Measurements from ENCODE around the gene RAB19. TPM values are rescaled to one million over a fixed set of nuclear protein-coding genes. Genes with fewer than 3 reads are reported as not detected.

RAB19 gene
- total and polyA plus RNA-seq, 10 of the 15 experiments (the other 5 are each of a cell fraction or from before 2014, with no cell fraction given), result 0.14 to 1.0 (median 0.23) TPM; not detected in 5

DNA sequence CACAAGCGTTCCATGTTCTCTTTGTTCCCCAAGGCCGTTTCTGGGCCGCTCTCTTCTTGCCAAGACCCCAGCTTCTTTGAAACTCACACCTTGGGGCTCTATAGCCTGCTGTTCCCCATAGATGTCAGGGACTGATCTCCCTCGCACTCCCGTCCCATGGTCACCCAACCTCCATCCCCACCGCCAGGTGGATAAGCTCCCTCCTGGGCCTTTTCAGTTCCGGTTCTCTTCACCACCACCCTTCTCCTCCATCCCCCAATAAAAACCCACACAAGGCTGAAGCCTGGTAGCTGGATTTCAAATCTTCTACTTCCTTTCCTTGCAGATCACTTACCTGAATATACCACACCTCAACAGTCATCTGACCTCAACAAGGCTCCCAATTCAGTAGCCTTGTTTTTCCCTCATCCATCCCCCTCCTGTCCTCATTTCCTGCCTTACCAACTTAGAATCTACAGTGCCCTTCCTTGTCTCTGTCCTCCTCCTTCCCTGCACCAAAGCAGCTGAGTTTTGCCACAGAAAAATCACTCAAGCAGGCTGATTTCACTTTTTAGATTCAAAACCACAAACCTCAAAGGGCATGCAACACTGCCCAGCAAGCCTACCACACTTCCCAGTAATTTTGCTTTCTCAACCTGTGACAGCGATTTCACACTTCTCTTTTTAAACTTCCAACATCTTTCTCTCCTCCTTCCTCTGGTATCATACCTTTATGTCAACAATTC, 13.2 kb upstream of the RAB19 start (continued):
- TF ChIP-seq, protein P1, sequence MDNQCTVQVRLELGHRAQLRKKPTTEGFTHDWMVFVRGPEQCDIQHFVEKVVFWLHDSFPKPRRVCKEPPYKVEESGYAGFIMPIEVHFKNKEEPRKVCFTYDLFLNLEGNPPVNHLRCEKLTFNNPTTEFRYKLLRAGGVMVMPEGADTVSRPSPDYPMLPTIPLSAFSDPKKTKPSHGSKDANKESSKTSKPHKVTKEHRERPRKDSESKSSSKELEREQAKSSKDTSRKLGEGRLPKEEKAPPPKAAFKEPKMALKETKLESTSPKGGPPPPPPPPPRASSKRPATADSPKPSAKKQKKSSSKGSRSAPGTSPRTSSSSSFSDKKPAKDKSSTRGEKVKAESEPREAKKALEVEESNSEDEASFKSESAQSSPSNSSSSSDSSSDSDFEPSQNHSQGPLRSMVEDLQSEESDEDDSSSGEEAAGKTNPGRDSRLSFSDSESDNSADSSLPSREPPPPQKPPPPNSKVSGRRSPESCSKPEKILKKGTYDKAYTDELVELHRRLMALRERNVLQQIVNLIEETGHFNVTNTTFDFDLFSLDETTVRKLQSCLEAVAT (IDR thresholded peaks at IDR 0.05), result peak; percentile 77; the same call in 1 of the 2 replicates
- TF ChIP-seq, protein P2, sequence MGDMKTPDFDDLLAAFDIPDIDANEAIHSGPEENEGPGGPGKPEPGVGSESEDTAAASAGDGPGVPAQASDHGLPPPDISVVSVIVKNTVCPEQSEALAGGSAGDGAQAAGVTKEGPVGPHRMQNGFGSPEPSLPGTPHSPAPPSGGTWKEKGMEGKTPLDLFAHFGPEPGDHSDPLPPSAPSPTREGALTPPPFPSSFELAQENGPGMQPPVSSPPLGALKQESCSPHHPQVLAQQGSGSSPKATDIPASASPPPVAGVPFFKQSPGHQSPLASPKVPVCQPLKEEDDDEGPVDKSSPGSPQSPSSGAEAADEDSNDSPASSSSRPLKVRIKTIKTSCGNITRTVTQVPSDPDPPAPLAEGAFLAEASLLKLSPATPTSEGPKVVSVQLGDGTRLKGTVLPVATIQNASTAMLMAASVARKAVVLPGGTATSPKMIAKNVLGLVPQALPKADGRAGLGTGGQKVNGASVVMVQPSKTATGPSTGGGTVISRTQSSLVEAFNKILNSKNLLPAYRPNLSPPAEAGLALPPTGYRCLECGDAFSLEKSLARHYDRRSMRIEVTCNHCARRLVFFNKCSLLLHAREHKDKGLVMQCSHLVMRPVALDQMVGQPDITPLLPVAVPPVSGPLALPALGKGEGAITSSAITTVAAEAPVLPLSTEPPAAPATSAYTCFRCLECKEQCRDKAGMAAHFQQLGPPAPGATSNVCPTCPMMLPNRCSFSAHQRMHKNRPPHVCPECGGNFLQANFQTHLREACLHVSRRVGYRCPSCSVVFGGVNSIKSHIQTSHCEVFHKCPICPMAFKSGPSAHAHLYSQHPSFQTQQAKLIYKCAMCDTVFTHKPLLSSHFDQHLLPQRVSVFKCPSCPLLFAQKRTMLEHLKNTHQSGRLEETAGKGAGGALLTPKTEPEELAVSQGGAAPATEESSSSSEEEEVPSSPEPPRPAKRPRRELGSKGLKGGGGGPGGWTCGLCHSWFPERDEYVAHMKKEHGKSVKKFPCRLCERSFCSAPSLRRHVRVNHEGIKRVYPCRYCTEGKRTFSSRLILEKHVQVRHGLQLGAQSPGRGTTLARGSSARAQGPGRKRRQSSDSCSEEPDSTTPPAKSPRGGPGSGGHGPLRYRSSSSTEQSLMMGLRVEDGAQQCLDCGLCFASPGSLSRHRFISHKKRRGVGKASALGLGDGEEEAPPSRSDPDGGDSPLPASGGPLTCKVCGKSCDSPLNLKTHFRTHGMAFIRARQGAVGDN (IDR thresholded peaks at IDR 0.05), result no peak
- TF ChIP-seq RB1 (IDR thresholded peaks at IDR 0.05; ENCODE audit: borderline replicate concordance) (peak; percentile 33; the same call in 1 of the 2 replicates), STAT3 (IDR thresholded peaks at IDR 0.05; ENCODE audit: low read depth, low read length) (no peak), IKZF1 (conservative IDR thresholded peaks at IDR 0.05) (peak; percentile 74), CBFB (IDR thresholded peaks at IDR 0.05; ENCODE audit: low read depth) (peak; percentile 89), WRNIP1 (IDR thresholded peaks at IDR 0.05; ENCODE audit: borderline replicate concordance, low read depth, low read length) (no peak), DPF2 (IDR thresholded peaks at IDR 0.05) (peak; percentile 44; the same call in 1 of the 2 replicates), NBN (IDR thresholded peaks at IDR 0.05) (0 out of 2 replicates have a peak, but pooled peaks have one; percentile 36), BRCA1 (IDR thresholded peaks at IDR 0.05; ENCODE audit: low read depth, low read length) (no peak), CREM (IDR thresholded peaks at IDR 0.05; ENCODE audit: low read depth) (peak; percentile 27; the same call in 1 of the 2 replicates), NR2C1 (IDR thresholded peaks at IDR 0.05) (no peak), CBX5 (IDR thresholded peaks at IDR 0.05; ENCODE audit: low read depth) (no peak)
- TF ChIP-seq, protein P3, sequence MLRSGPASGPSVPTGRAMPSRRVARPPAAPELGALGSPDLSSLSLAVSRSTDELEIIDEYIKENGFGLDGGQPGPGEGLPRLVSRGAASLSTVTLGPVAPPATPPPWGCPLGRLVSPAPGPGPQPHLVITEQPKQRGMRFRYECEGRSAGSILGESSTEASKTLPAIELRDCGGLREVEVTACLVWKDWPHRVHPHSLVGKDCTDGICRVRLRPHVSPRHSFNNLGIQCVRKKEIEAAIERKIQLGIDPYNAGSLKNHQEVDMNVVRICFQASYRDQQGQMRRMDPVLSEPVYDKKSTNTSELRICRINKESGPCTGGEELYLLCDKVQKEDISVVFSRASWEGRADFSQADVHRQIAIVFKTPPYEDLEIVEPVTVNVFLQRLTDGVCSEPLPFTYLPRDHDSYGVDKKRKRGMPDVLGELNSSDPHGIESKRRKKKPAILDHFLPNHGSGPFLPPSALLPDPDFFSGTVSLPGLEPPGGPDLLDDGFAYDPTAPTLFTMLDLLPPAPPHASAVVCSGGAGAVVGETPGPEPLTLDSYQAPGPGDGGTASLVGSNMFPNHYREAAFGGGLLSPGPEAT (IDR thresholded peaks at IDR 0.05; ENCODE audit: low read depth), result peak; percentile 66; the same call in 1 of the 2 replicates
